ENCODE results near the gene RFC3. TPM values are rescaled to one million over a fixed set of nuclear protein-coding genes. Genes with fewer than 3 reads are reported as not detected.

The RFC3 gene
- total and polyA plus RNA-seq, 2 experiments from 2014 or later: 6.8 to 14.2 TPM

DNA sequence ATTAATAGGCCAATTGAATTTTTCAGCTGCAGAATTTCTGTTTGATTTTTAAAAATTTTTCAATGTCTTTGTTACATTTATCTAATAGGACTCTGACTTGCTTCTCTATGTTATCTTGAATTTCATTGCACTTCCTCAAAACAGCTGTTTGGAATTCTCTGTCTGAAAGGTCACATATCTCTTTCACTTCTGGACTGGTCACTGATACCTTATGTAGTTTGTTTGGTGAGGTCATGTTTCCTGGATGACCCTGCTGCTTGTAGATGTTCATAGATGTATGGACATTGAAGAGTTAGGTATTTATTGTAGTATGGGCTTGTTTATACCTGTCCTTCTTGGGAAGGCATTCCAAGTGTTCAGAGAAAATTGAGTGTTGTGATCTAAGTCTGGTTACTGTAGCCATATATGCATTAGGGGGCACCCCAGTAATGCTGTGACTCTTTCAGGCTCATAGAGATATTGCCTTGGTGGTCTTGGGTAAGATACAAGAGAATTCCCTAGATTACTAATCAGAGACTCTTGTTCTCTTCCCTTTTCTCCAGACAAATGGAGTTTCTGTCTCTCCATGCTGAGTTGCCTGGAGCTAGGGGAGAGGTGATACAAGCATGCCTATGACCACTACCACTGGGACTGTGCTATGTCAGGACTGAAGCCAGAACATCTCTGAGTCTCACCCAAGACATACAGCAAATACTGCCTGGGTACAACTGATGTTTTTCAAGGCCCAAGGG is 27.8 kb downstream of the RFC3 start:
- H4K20me1 ChIP-seq (ENCODE audit: insufficient read depth, poor library complexity, severe bottlenecking): no peaks in the 10 kb centered on the region
- no peaks in the 10 kb centered on the region for H3K9me3 ChIP-seq (ENCODE audit: low read depth)
- no peak overlapping the region for H3K4me2 ChIP-seq
- no peaks in the 10 kb centered on the region for H3K79me2 ChIP-seq
- no peak for DNase-seq (ENCODE audit: low spot score)
- no peak overlapping the region for H3K4me3 ChIP-seq
- H3K4me1 ChIP-seq (ENCODE audit: insufficient read depth): no peaks in the 10 kb centered on the region
- no peaks in the 10 kb centered on the region for H3K27me3 ChIP-seq
- H3K9me2 ChIP-seq (replicated peaks; ENCODE audit: insufficient read depth): no peaks in the 10 kb centered on the region
- no peaks in the 10 kb centered on the region for H3K36me3 ChIP-seq (replicated peaks; ENCODE audit: insufficient read depth, low read depth)
- H2AFZ ChIP-seq: no peak overlapping the region
- TF ChIP-seq, protein P1, sequence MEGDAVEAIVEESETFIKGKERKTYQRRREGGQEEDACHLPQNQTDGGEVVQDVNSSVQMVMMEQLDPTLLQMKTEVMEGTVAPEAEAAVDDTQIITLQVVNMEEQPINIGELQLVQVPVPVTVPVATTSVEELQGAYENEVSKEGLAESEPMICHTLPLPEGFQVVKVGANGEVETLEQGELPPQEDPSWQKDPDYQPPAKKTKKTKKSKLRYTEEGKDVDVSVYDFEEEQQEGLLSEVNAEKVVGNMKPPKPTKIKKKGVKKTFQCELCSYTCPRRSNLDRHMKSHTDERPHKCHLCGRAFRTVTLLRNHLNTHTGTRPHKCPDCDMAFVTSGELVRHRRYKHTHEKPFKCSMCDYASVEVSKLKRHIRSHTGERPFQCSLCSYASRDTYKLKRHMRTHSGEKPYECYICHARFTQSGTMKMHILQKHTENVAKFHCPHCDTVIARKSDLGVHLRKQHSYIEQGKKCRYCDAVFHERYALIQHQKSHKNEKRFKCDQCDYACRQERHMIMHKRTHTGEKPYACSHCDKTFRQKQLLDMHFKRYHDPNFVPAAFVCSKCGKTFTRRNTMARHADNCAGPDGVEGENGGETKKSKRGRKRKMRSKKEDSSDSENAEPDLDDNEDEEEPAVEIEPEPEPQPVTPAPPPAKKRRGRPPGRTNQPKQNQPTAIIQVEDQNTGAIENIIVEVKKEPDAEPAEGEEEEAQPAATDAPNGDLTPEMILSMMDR (IDR thresholded peaks at IDR 0.05; ENCODE audit: poor library complexity): no peak
- TF ChIP-seq EZH2 (IDR thresholded peaks at IDR 0.05; ENCODE audit: borderline replicate concordance): no peak
- TF ChIP-seq EZH2phosphoT487 (IDR thresholded peaks at IDR 0.05; ENCODE audit: low read depth, severe bottlenecking, unreplicated experiment): no peak
- H3K27ac ChIP-seq: no peak overlapping the region

DNA sequence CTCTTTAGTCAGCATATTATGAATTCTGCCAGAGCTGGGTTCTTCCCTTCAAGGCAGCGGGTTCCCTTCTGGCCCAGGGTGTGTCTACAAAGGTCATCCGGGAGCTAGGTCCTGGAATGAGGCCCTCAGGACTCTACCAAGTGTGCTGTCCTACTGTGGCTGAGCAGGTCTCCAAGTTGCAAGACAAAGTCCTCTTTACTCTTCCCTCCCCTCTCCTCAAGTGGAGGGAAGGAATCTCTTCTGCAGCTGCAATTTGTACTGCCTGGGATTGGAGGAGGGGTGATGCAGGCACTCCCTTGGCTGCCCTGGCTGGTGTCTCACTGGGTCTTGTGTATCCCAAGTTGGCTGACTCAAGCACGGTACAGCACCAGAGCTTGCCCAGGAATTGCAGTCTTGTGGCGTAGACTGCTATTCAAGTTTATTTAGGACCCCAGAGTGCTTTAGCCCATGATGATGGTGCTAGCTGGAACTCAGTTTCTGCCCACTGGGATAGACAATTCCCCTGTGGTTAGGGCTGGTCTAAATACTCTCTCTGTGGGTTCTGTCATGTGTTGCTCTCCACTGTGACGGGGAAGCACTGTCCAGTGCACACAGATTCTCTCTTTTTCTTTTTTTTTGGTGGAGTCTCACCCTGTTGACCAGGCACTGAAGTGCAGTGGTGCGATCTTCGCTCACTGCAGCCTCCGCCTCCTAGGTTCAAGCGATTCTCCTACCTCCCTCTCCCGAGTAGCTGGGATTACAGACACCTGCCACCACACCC is 28.5 kb downstream of the RFC3 start:
- H3K36me3 ChIP-seq (replicated peaks; ENCODE audit: insufficient read depth, low read depth): no peaks in the 10 kb centered on the region
- H4K20me1 ChIP-seq (ENCODE audit: insufficient read depth, poor library complexity, severe bottlenecking): no peaks in the 10 kb centered on the region
- no peak for DNase-seq (ENCODE audit: low spot score)
- H3K4me1 ChIP-seq (ENCODE audit: insufficient read depth): no peaks in the 10 kb centered on the region
- no peaks in the 10 kb centered on the region for H3K79me2 ChIP-seq
- no peak overlapping the region for H3K27ac ChIP-seq
- no peak overlapping the region for H2AFZ ChIP-seq
- H3K9me3 ChIP-seq (ENCODE audit: low read depth): no peaks in the 10 kb centered on the region
- 94% methylated on average over 10 of the region's 10 CpGs for WGBS (ENCODE audit: low lambda C conversion rate, missing lambda C conversion rate)
- no peak overlapping the region for H3K4me3 ChIP-seq
- no peaks in the 10 kb centered on the region for H3K9me2 ChIP-seq (replicated peaks; ENCODE audit: insufficient read depth)
- no peak overlapping the region for H3K4me2 ChIP-seq
- TF ChIP-seq, protein P1 (IDR thresholded peaks at IDR 0.05; ENCODE audit: poor library complexity): no peak
- no peak for TF ChIP-seq EZH2phosphoT487 (IDR thresholded peaks at IDR 0.05; ENCODE audit: low read depth, severe bottlenecking, unreplicated experiment)
- TF ChIP-seq EZH2 (IDR thresholded peaks at IDR 0.05; ENCODE audit: borderline replicate concordance): no peak
- no peaks in the 10 kb centered on the region for H3K27me3 ChIP-seq

DNA sequence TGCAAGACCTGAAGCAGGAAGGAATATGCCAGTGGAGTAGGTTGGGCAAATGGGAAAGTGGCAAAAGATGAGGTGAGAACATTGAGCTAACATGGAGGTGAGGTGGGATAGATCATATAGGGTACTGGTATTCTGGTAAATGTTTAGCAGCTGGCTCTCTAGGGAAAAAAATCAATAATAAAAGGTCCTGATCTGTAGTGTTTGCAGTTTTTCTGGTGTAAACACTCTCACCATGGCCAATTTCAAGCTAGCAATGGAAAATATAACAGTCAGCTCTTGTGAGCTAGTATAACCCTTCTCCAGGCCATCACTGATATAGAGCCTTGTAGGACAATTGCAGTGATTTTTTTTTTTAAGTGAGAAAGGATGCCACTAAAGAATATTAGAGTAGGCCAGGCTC is 31.3 kb downstream of the RFC3 start:
- Histone ChIP-seq H3K4me3 (no peak overlapping the region), H3K79me2 (no peaks in the 10 kb centered on the region), H4K20me1 (ENCODE audit: insufficient read depth, poor library complexity, severe bottlenecking) (no peaks in the 10 kb centered on the region), H3K4me1 (ENCODE audit: insufficient read depth) (no peaks in the 10 kb centered on the region), H3K9me3 (ENCODE audit: low read depth) (no peaks in the 10 kb centered on the region), H2AFZ (no peak overlapping the region), H3K27ac (no peak overlapping the region), H3K9me2 (replicated peaks; ENCODE audit: insufficient read depth) (no peaks in the 10 kb centered on the region), H3K36me3 (replicated peaks; ENCODE audit: insufficient read depth, low read depth) (no peaks in the 10 kb centered on the region), H3K4me2 (no peak overlapping the region), H3K27me3 (no peaks in the 10 kb centered on the region)
- no peak for DNase-seq (ENCODE audit: low spot score)
- TF ChIP-seq EZH2phosphoT487 (IDR thresholded peaks at IDR 0.05; ENCODE audit: low read depth, severe bottlenecking, unreplicated experiment) (no peak), EZH2 (IDR thresholded peaks at IDR 0.05; ENCODE audit: borderline replicate concordance) (no peak)
- TF ChIP-seq, protein P1 (IDR thresholded peaks at IDR 0.05; ENCODE audit: poor library complexity): no peak
